Loucy (cell line): ENCODE data around the gene SUFU.

ENCODE experiments used
- H2AFZ ChIP-seq: fragments of 200-600 bp; sonication (generic); 2 replicates; pipeline ENCODE4 v1.6.0; 2016; ENCODE audit warnings: antibody characterized with exemption, mild to moderate bottlenecking, low read length, moderate library complexity
- H3F3A ChIP-seq: fragments of 200-600 bp; 2 replicates; pipeline ENCODE4 v1.6.0; 2016; ENCODE audit warnings: antibody characterized with exemption, low read depth, mild to moderate bottlenecking
- H3K27me3 ChIP-seq: fragments of 200-600 bp; sonication (generic); 2 replicates; pipeline ENCODE4 v1.6.1; 2014; ENCODE audit warnings: low read length, mild to moderate bottlenecking; ENCODE audit not compliant: insufficient read depth, poor library complexity, severe bottlenecking
- H3K36me3 ChIP-seq: fragments of 200-600 bp; sonication (generic); 2 replicates; pipeline ENCODE4 v1.6.1; 2016; ENCODE audit warnings: low read length; ENCODE audit not compliant: insufficient read depth
- H3K4me1 ChIP-seq: fragments of 200-600 bp; sonication (generic); 2 replicates; pipeline ENCODE4 v1.5.1; 2014; ENCODE audit warnings: low read length, mild to moderate bottlenecking; ENCODE audit not compliant: insufficient read depth, poor library complexity, severe bottlenecking
- H3K4me2 ChIP-seq: fragments of 200-600 bp; sonication (generic); 2 replicates; pipeline ENCODE4 v1.6.0; 2014; ENCODE audit warnings: antibody characterized with exemption, low read length, low read depth, mild to moderate bottlenecking; ENCODE audit not compliant: poor library complexity, severe bottlenecking
- H3K4me3 ChIP-seq: fragments of 200-600 bp; sonication (generic); 2 replicates; pipeline ENCODE4 v1.5.1; 2014; ENCODE audit warnings: low read length, mild to moderate bottlenecking, mixed read lengths; ENCODE audit not compliant: poor library complexity, severe bottlenecking
- H3K79me2 ChIP-seq: fragments of 200-600 bp; sonication (generic); 2 replicates; pipeline ENCODE4 v1.6.1; 2014; ENCODE audit warnings: low read length; ENCODE audit not compliant: insufficient read depth
- H3K9ac ChIP-seq: fragments of 200-600 bp; sonication (generic); 2 replicates; pipeline ENCODE4 v1.6.0; 2014; ENCODE audit warnings: mild to moderate bottlenecking, low read depth, low read length, moderate library complexity; ENCODE audit not compliant: poor library complexity, severe bottlenecking
- H3K9me2 ChIP-seq: fragments of 200-600 bp; sonication (generic); replicated peaks from 2 replicates; pipeline ENCODE4 v1.6.1; 2016; ENCODE audit warnings: low read depth, low read length, mixed read lengths
- H3K9me3 ChIP-seq: fragments of 200-600 bp; sonication (generic); 2 replicates; pipeline ENCODE4 v1.6.1; 2014; ENCODE audit warnings: mild to moderate bottlenecking, antibody characterized with exemption, low read length, low read depth; ENCODE audit not compliant: insufficient read depth
- H4K20me1 ChIP-seq: fragments of 200-600 bp; sonication (generic); 2 replicates; pipeline ENCODE4 v1.6.0; 2014; ENCODE audit warnings: antibody characterized with exemption, low read length, mild to moderate bottlenecking; ENCODE audit not compliant: insufficient read depth, poor library complexity, severe bottlenecking
- CTCF ChIP-seq: fragments of 200-600 bp; sonication (generic); conservative IDR thresholded peaks from 2 replicates; pipeline ENCODE4 v1.5.1; 2014; ENCODE audit warnings: mild to moderate bottlenecking, antibody characterized with exemption, low read length
- EZH2phosphoT487 ChIP-seq: fragments of 200-600 bp; IDR thresholded peaks from 2 replicates; pipeline ENCODE4 v1.6.1; 2018; ENCODE audit warnings: antibody characterized with exemption, mild to moderate bottlenecking, moderate library complexity, borderline replicate concordance

The SUFU gene

GRCh38 chr10:102656791-102657371 lies 153.1 kb downstream of the SUFU start:
- no peak overlapping the region for H3K4me2 ChIP-seq
- H3K9me2 ChIP-seq: no peaks in the 10 kb centered on the region
- no peak overlapping the region for H2AFZ ChIP-seq
- no peak overlapping the region for H3K9ac ChIP-seq
- no peaks in the 10 kb centered on the region for H3K9me3 ChIP-seq
- H3K36me3 ChIP-seq: peaks cover 66% of the 10 kb centered on the region; the same call in 1 of the 2 replicates
- no peak overlapping the region for H3K4me3 ChIP-seq
- peaks cover 33% of the 10 kb centered on the region for H3K4me1 ChIP-seq
- peaks cover 34% of the 10 kb centered on the region for H4K20me1 ChIP-seq
- TF ChIP-seq EZH2phosphoT487 (no peak), CTCF (no peak)
- peaks cover 39% of the 10 kb centered on the region for H3K79me2 ChIP-seq
- H3F3A ChIP-seq: no peaks in the 10 kb centered on the region
- H3K27me3 ChIP-seq: no peaks in the 10 kb centered on the region

DNA sequence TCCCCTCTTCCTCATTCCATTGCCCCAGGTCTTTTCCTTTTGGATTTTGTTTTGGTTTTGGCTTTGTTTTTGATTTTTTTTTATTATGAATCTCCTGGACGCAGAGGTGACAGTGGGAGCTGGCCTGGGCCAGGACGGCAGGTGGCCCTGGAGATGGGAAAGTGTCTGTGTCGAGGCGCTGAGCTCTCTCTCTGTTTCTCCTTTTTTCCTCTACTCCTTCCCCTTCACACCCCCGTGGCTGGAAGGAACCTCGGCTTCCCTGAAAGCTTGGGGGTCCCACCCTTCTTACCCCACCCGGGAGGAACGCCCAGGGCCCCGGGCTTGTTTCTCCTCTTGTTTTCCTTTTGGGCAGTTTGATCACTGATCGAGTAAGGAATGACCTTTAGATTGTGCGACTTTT lies 153.7 kb downstream of the SUFU start:
- Histone ChIP-seq H3K4me2 (no peak overlapping the region), H3K36me3 (peaks cover 61% of the 10 kb centered on the region; the same call in 1 of the 2 replicates), H3K4me1 (peaks cover 33% of the 10 kb centered on the region), H3F3A (no peaks in the 10 kb centered on the region), H3K9ac (no peak overlapping the region), H3K9me3 (no peaks in the 10 kb centered on the region), H4K20me1 (peaks cover 29% of the 10 kb centered on the region), H3K4me3 (no peak overlapping the region), H3K79me2 (peaks cover 33% of the 10 kb centered on the region), H3K27me3 (no peaks in the 10 kb centered on the region), H2AFZ (no peak overlapping the region), H3K9me2 (no peaks in the 10 kb centered on the region)
- TF ChIP-seq CTCF (no peak), EZH2phosphoT487 (no peak)

DNA sequence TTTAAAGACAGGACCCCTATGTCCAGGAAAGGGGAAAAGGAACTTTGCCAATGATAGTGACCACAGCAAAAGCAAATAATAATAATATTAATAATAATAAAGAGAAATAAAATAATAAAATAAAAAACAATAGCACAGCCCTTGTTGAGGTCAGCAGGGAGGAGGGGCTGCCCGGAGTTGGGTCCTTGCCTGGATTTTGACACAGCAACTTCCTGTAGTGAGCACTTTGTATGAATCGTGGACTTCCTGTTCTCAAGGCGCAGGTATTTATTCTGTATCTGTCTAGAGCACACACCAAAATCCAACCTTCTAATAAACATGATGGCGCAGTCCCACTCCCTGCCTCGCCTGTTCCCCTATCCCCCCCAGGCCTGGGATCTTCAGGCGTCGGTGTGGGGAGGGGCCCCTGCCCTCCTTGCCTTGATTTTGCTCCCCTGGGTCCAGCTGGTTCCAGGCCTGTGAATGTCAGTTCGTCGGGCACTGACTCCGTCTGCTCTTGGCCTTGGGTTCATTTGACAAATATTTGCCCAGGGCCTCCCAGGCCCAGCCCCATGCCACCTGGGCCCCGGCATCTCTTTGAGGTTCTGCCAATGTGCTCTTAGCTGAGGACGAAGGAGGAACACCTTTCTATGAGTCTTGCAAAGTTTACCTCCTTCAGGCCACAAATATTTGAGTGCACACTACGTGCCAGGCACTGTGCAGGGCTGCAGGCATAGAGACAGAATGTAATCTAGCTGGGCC lies 154.4 kb downstream of the SUFU start:
- TF ChIP-seq CTCF: no peak
- TF ChIP-seq EZH2phosphoT487: no peak
- H3K9me2 ChIP-seq: no peaks in the 10 kb centered on the region

More for the DNA sequence above, 154.4 kb downstream of the SUFU start:
- no peaks in the 10 kb centered on the region for H3K9me3 ChIP-seq
- H3K4me1 ChIP-seq: peaks cover 28% of the 10 kb centered on the region
- H3F3A ChIP-seq: no peaks in the 10 kb centered on the region
- no peak overlapping the region for H3K4me2 ChIP-seq
- H2AFZ ChIP-seq: no peak overlapping the region
- peaks cover 26% of the 10 kb centered on the region for H3K79me2 ChIP-seq
- H3K9ac ChIP-seq: no peak overlapping the region
- peaks cover 22% of the 10 kb centered on the region for H4K20me1 ChIP-seq
- no peak overlapping the region for H3K4me3 ChIP-seq
- peaks cover 56% of the 10 kb centered on the region; the same call in 1 of the 2 replicates for H3K36me3 ChIP-seq
- no peaks in the 10 kb centered on the region for H3K27me3 ChIP-seq
